ENCODE data around the gene OTOP3.

- TF ChIP-seq CTCF (conservative IDR thresholded peaks at IDR 0.05; ENCODE audit: low read depth, low read length) (no peak), POLR2A (IDR thresholded peaks at IDR 0.05; ENCODE audit: low read depth, low read length) (no peak), BHLHE40 (IDR thresholded peaks at IDR 0.05; ENCODE audit: low read depth, low read length) (no peak), FOS (IDR thresholded peaks at IDR 0.05; ENCODE audit: low read depth, low read length) (no peak), RCOR1 (IDR thresholded peaks at IDR 0.05; ENCODE audit: insufficient replicate concordance, low read length) (no peak), CEBPB (IDR thresholded peaks at IDR 0.05; ENCODE audit: low read depth, low read length) (no peak), CHD1 (IDR thresholded peaks at IDR 0.05; ENCODE audit: low read depth, low read length) (no peak), RAD21 (IDR thresholded peaks at IDR 0.05; ENCODE audit: low read length) (no peak), NFE2L2 (IDR thresholded peaks at IDR 0.05; ENCODE audit: low read depth, low read length) (no peak), USF2 (IDR thresholded peaks at IDR 0.05; ENCODE audit: low read depth, low read length) (no peak), RFX5 (IDR thresholded peaks at IDR 0.05; ENCODE audit: low read depth, low read length) (no peak)
Measured at GRCh38 chr17:74953134-74953687, 17.5 kb downstream of the OTOP3 start.
